HepG2 (cell line): ENCODE results near the gene TSPAN2. TPM values are rescaled to one million over a fixed set of nuclear protein-coding genes. Genes with fewer than 3 reads are reported as not detected.

Source experiments
- CEBPG ChIP-seq: IDR thresholded peaks from 2 replicates; pipeline ENCODE4 v1.6.1; 2016
- CHD4 ChIP-seq: fragments of 200-600 bp; sonication (generic); IDR thresholded peaks from 2 replicates; pipeline ENCODE4 v1.7.0; 2017; ENCODE audit warnings: mild to moderate bottlenecking, low read length, borderline replicate concordance
- GATA4 ChIP-seq: sonication (generic); IDR thresholded peaks from 2 replicates; pipeline ENCODE4 v1.6.1; 2016; ENCODE audit warnings: antibody characterized with exemption, low read depth, borderline replicate concordance
- HNRNPK ChIP-seq: fragments of 200-400 bp; formaldehyde crosslinking; IDR thresholded peaks from 2 replicates; pipeline ENCODE4 v1.6.1; 2018; ENCODE audit warnings: low read length, low read depth, moderate library complexity, mild to moderate bottlenecking; ENCODE audit not compliant: poor library complexity, severe bottlenecking
- KDM6A ChIP-seq: IDR thresholded peaks from 2 replicates; pipeline ENCODE4 v1.6.1; 2016; ENCODE audit warnings: low read depth
- NCOA2 ChIP-seq: sonication (generic); formaldehyde crosslinking; IDR thresholded peaks from 2 replicates; pipeline ENCODE4 v1.8.0; 2022; ENCODE audit warnings: inconsistent platforms
- NFE2 ChIP-seq: sonication (generic); formaldehyde crosslinking; IDR thresholded peaks from 2 replicates; pipeline ENCODE4 v1.4.0; 2020; ENCODE audit warnings: missing genetic modification reagents
- NR2C2 ChIP-seq: sonication (generic); formaldehyde crosslinking; IDR thresholded peaks from 2 replicates; pipeline ENCODE4 v1.4.0; 2020; ENCODE audit warnings: missing genetic modification reagents, mild to moderate bottlenecking, moderate library complexity, borderline replicate concordance
- NR2F2 ChIP-seq: IDR thresholded peaks from 2 replicates; pipeline ENCODE4 v1.6.1; 2012; ENCODE audit warnings: low read depth, inconsistent platforms, borderline replicate concordance
- REXO4 ChIP-seq: sonication (generic); formaldehyde crosslinking; IDR thresholded peaks from 2 replicates; pipeline ENCODE4 v1.8.0; 2022; ENCODE audit warnings: missing genetic modification reagents, mild to moderate bottlenecking, borderline replicate concordance
- SAP130 ChIP-seq: IDR thresholded peaks from 2 replicates; pipeline ENCODE4 v1.6.1; 2016; ENCODE audit warnings: low read depth
- SIN3A ChIP-seq: IDR thresholded peaks from 2 replicates; pipeline ENCODE4 v1.6.1; 2011; ENCODE audit warnings: low read depth, mild to moderate bottlenecking, control low read depth, low read length, borderline replicate concordance
- SMARCC2 ChIP-seq: fragments of 450-650 bp; IDR thresholded peaks from 2 replicates; pipeline ENCODE4 v1.6.1; 2017; ENCODE audit warnings: antibody characterized with exemption, mild to moderate bottlenecking
- ZBTB7A ChIP-seq: sonication (generic); formaldehyde crosslinking; IDR thresholded peaks from 2 replicates; pipeline ENCODE4 v1.8.0; 2022; ENCODE audit warnings: mild to moderate bottlenecking, missing genetic modification reagents
- ZNF253 ChIP-seq: sonication (generic); formaldehyde crosslinking; IDR thresholded peaks from 2 replicates; pipeline ENCODE4 v1.8.0; 2022; ENCODE audit warnings: mild to moderate bottlenecking, missing genetic modification reagents, borderline replicate concordance
- ZNF460 ChIP-seq: sonication (generic); formaldehyde crosslinking; IDR thresholded peaks from 2 replicates; pipeline ENCODE4 v1.5.1; 2020; ENCODE audit warnings: missing genetic modification reagents, mild to moderate bottlenecking, borderline replicate concordance
- ZNF713 ChIP-seq: sonication (generic); formaldehyde crosslinking; IDR thresholded peaks from 2 replicates; pipeline ENCODE4 v1.4.0; 2020; ENCODE audit warnings: mild to moderate bottlenecking, missing genetic modification reagents
- ZNF775 ChIP-seq: sonication (generic); formaldehyde crosslinking; IDR thresholded peaks from 2 replicates; pipeline ENCODE4 v1.4.0; 2020; ENCODE audit warnings: missing genetic modification reagents, mild to moderate bottlenecking, moderate library complexity, borderline replicate concordance
- polyA plus RNA-seq, 8 experiments: library from polyadenylated mRNA; depleted of rRNA in 3 of 8; stranded (reverse) in 7 of 8; unstranded in 1 of 8; fragments of >200 nt; fragmentation: Illumina TruSeq in 4 of 8; extraction: Trizol in 4 of 8; gene quantifications; 2 replicates each; pipeline versions ENCODE4 v1.2.1 to v1.2.3, GENCODE V29; 2011 to 2016; ENCODE audit warnings: low read depth in 4 of 8, missing spikeins in 1 of 8, mixed read lengths in 1 of 8; ENCODE audit not compliant: insufficient read depth in 1 of 8
- total RNA-seq, 5 experiments: library from RNA; depleted of rRNA; stranded (reverse); fragments of >200 nt; fragmentation: Illumina TruSeq; extraction: Trizol; gene quantifications; 2 replicates each; pipeline ENCODE4 v1.2.3, GENCODE V29; 2016; ENCODE audit warnings: low read depth in 1 of 5
- TF ChIP-seq, protein P1 (sequence below): sonication (generic); formaldehyde crosslinking; IDR thresholded peaks from 2 replicates; pipeline ENCODE4 v1.8.0; 2022; ENCODE audit warnings: missing genetic modification reagents, mild to moderate bottlenecking, inconsistent platforms, borderline replicate concordance
- TF ChIP-seq, protein P2 (sequence below): sonication (generic); formaldehyde crosslinking; conservative IDR thresholded peaks from 2 replicates; pipeline ENCODE4 v1.5.0; 2020; ENCODE audit warnings: missing genetic modification reagents
- TF ChIP-seq, protein P3 (sequence below): sonication (generic); formaldehyde crosslinking; IDR thresholded peaks from 2 replicates; pipeline ENCODE4 v1.4.0; 2020; ENCODE audit warnings: missing genetic modification reagents
- TF ChIP-seq, protein P4 (sequence below): sonication (generic); formaldehyde crosslinking; IDR thresholded peaks from 2 replicates; pipeline ENCODE4 v1.5.1; 2020; ENCODE audit warnings: missing genetic modification reagents, mild to moderate bottlenecking, borderline replicate concordance
- TF ChIP-seq, protein P5 (sequence below): sonication (generic); formaldehyde crosslinking; IDR thresholded peaks from 2 replicates; pipeline ENCODE4 v1.8.0; 2022; ENCODE audit warnings: mild to moderate bottlenecking, missing genetic modification reagents, moderate library complexity

The TSPAN2 gene
- total and polyA plus RNA-seq, 2 of the 13 experiments (the other 11 are each of a cell fraction or from before 2014, with no cell fraction given) = not detected

DNA sequence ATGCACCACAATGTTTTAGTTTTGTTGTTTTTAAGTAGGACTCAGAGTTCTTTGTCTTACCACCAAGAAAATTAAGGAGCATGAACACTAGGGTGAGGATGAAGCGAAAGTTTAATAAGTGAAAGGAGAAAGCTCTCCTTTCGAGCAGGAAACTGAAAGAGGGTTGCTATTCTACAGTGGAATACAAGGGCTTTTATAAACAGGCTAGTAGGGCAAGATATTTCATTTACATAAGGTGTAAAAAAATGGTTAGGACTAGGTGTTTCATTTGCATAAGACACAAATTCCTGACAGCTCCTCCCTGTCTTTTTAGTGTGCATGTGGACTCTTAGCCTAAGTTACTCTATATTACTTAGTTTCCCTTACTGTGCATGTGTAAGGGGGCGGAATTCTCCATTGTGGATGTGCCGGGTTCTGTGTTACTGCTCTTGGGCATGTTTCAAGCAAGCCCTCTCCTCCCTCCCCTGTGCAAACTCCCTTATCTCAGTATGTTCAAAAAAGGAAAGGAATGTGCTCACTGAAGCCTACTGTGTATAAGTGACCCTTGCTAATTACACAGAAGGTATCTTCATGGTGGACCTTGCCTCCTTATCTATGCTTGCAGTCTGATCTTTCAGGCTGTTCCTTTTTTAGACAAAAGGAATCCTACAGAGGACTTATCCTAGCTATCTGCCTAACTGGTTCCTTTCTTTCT, 52.3 kb downstream of the TSPAN2 start (continued):
- peak; percentile 86 for TF ChIP-seq GATA4
- TF ChIP-seq, protein P1, sequence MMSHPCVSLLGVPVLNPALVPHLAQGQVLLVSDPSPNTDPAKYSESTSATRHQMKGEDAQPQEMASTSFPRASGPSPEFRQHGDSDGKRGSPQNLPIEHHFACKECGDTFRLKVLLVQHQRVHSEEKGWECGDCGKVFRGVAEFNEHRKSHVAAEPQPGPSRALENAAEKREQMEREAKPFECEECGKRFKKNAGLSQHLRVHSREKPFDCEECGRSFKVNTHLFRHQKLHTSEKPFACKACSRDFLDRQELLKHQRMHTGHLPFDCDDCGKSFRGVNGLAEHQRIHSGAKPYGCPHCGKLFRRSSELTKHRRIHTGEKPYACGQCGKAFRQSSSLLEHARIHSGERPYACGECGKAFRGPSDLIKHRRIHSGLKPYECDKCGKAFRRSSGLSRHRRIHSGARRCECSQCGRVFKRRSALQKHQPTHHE (CRISPR knock-in tag) = no peak
- peak; percentile 61; the same call in 1 of the 2 replicates for TF ChIP-seq KDM6A (CRISPR knock-in tag)
- no peak for TF ChIP-seq ZNF460 (CRISPR knock-in tag)
- TF ChIP-seq CEBPG (CRISPR knock-in tag) = 0 out of 2 replicates have a peak, but pooled peaks have one; percentile 27
- TF ChIP-seq ZNF713 (CRISPR knock-in tag) = no peak
- TF ChIP-seq SMARCC2 = no peak
- no peak for TF ChIP-seq NFE2 (CRISPR knock-in tag)
- no peak for TF ChIP-seq NR2C2
- TF ChIP-seq, protein P2, sequence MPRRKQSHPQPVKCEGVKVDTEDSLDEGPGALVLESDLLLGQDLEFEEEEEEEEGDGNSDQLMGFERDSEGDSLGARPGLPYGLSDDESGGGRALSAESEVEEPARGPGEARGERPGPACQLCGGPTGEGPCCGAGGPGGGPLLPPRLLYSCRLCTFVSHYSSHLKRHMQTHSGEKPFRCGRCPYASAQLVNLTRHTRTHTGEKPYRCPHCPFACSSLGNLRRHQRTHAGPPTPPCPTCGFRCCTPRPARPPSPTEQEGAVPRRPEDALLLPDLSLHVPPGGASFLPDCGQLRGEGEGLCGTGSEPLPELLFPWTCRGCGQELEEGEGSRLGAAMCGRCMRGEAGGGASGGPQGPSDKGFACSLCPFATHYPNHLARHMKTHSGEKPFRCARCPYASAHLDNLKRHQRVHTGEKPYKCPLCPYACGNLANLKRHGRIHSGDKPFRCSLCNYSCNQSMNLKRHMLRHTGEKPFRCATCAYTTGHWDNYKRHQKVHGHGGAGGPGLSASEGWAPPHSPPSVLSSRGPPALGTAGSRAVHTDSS (CRISPR knock-in tag) = no peak
- no peak for TF ChIP-seq REXO4
- TF ChIP-seq, protein P3, sequence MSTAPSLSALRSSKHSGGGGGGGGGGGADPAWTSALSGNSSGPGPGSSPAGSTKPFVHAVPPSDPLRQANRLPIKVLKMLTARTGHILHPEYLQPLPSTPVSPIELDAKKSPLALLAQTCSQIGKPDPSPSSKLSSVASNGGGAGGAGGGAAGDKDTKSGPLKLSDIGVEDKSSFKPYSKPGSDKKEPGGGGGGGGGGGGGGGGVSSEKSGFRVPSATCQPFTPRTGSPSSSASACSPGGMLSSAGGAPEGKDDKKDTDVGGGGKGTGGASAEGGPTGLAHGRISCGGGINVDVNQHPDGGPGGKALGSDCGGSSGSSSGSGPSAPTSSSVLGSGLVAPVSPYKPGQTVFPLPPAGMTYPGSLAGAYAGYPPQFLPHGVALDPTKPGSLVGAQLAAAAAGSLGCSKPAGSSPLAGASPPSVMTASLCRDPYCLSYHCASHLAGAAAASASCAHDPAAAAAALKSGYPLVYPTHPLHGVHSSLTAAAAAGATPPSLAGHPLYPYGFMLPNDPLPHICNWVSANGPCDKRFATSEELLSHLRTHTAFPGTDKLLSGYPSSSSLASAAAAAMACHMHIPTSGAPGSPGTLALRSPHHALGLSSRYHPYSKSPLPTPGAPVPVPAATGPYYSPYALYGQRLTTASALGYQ (CRISPR knock-in tag) = peak; percentile 38; the same call in 1 of the 2 replicates
- peak; percentile 19; the same call in 1 of the 2 replicates for TF ChIP-seq SAP130
- TF ChIP-seq, protein P4, sequence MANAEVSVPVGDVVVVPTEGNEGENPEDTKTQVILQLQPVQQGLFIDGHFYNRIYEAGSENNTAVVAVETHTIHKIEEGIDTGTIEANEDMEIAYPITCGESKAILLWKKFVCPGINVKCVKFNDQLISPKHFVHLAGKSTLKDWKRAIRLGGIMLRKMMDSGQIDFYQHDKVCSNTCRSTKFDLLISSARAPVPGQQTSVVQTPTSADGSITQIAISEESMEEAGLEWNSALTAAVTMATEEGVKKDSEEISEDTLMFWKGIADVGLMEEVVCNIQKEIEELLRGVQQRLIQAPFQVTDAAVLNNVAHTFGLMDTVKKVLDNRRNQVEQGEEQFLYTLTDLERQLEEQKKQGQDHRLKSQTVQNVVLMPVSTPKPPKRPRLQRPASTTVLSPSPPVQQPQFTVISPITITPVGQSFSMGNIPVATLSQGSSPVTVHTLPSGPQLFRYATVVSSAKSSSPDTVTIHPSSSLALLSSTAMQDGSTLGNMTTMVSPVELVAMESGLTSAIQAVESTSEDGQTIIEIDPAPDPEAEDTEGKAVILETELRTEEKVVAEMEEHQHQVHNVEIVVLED (CRISPR knock-in tag) = no peak
- no peak for TF ChIP-seq CHD4
- TF ChIP-seq ZBTB7A = no peak
- TF ChIP-seq, protein P5, sequence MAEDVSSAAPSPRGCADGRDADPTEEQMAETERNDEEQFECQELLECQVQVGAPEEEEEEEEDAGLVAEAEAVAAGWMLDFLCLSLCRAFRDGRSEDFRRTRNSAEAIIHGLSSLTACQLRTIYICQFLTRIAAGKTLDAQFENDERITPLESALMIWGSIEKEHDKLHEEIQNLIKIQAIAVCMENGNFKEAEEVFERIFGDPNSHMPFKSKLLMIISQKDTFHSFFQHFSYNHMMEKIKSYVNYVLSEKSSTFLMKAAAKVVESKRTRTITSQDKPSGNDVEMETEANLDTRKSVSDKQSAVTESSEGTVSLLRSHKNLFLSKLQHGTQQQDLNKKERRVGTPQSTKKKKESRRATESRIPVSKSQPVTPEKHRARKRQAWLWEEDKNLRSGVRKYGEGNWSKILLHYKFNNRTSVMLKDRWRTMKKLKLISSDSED = no peak
- TF ChIP-seq SIN3A = no peak
- TF ChIP-seq NR2F2 = peak; percentile 26; the same call in 1 of the 2 replicates
- no peak for TF ChIP-seq HNRNPK
- peak; percentile 49; the same call in 1 of the 2 replicates for TF ChIP-seq NCOA2 (CRISPR knock-in tag)
- no peak for TF ChIP-seq ZNF775 (CRISPR knock-in tag)
- TF ChIP-seq ZNF253 (CRISPR knock-in tag) = no peak
